ENCODE measurements around the gene LRCH3.

- TF ChIP-seq CTCF (IDR thresholded peaks at IDR 0.05) (no peak), POLR2A (IDR thresholded peaks at IDR 0.05) (no peak)
Observed at GRCh38 chr3:197837282-197837681, 46.2 kb downstream of the LRCH3 start.

Data from heart left ventricle (tissue), 13 donors.